GM21381 (cell line): ENCODE results near the gene KIF2A.
A peak's percentile ranks its signal among the peaks of the same experiment; 100 is the strongest.

ENCODE experiments used
- ATAC-seq: cut with Tn5 transposase; IDR thresholded peaks from one replicate; pipeline ENCODE4 v1.9.1; 2021; ENCODE audit warnings: mild to moderate bottlenecking, moderate library complexity; ENCODE audit not compliant: unreplicated experiment

KIF2A gene

GRCh38 chr5:62374090-62374489, 68.1 kb downstream of the KIF2A start:
- no peak for ATAC-seq

- ATAC-seq: no peak
Measured at GRCh38 chr5:62375627-62376026, 69.6 kb downstream of the KIF2A start.

GRCh38 chr5:62376064-62376463, 70.1 kb downstream of the KIF2A start:
- ATAC-seq: no peak

- ATAC-seq: no peak
Measured at GRCh38 chr5:62385131-62385530, 79.1 kb downstream of the KIF2A start.

- ATAC-seq: no peak
Measured at GRCh38 chr5:62385816-62386400, 79.9 kb downstream of the KIF2A start.

GRCh38 chr5:62386824-62387223, 80.8 kb downstream of the KIF2A start:
- no peak for ATAC-seq

- ATAC-seq: no peak
Measured at GRCh38 chr5:62395210-62395950, 89.4 kb downstream of the KIF2A start.

- peak; percentile 95 for ATAC-seq
Measured at GRCh38 chr5:62403411-62404250, 97.6 kb downstream of the KIF2A start, which contains the start of gene DIMT1. Gene DIMT1 (minus strand): TSS chr5:62403905. CDS start chr5:62403772, 133 bp downstream.

- peak; percentile 96 for ATAC-seq
Measured at GRCh38 chr5:62412549-62413329, 106.7 kb downstream of the KIF2A start, which contains the start of gene IPO11. Gene IPO11 (plus strand): TSS chr5:62412763. CDS start chr5:62437280, 24,517 bp downstream.

- no peak for ATAC-seq
Measured at GRCh38 chr5:62413711-62414110, 107.7 kb downstream of the KIF2A start.

- ATAC-seq: no peak
Measured at GRCh38 chr5:62418462-62419076, 112.6 kb downstream of the KIF2A start.

- ATAC-seq: no peak
Measured at GRCh38 chr5:62419609-62420008, 113.6 kb downstream of the KIF2A start.

- ATAC-seq: no peak
Measured at GRCh38 chr5:62421414-62421813, 115.4 kb downstream of the KIF2A start.

GRCh38 chr5:62424763-62425162, 118.8 kb downstream of the KIF2A start:
- ATAC-seq: no peak

GRCh38 chr5:62431735-62432620, 126.0 kb downstream of the KIF2A start:
- no peak for ATAC-seq

- ATAC-seq: no peak
Measured at GRCh38 chr5:62432621-62433064, 126.6 kb downstream of the KIF2A start.
